OCI-LY3 (cell line): ENCODE results near the gene ZNF764.

Experiments
- CTCF ChIP-seq: fragments of 200-600, 300-600 bp; sonication (generic); IDR thresholded peaks from 2 replicates; pipeline ENCODE4 v1.5.1; 2014; ENCODE audit warnings: antibody characterized with exemption, low read length, low read depth
- EZH2phosphoT487 ChIP-seq: fragments of 200-600 bp; shearing (Covaris generic); IDR thresholded peaks from 2 replicates; pipeline ENCODE4 v1.6.1; 2018; ENCODE audit warnings: antibody characterized with exemption, mixed run types, low read depth

- TF ChIP-seq CTCF: no peak
- no peak for TF ChIP-seq EZH2phosphoT487
These were observed 47.7 kb downstream of the ZNF764 start for GRCh38 chr16:30510376-30510938.
